NCI-H82 treated with DMSO at 0.1 percent for 48 hours (cell line): ENCODE results near the gene ZC3H7B.

Experiments
- DNase-seq: peaks from one replicate; lab custom pipeline; 2025; ENCODE audit not compliant: unreplicated experiment; lab: John Stamatoyannopoulos, UW

ZC3H7B gene

DNA sequence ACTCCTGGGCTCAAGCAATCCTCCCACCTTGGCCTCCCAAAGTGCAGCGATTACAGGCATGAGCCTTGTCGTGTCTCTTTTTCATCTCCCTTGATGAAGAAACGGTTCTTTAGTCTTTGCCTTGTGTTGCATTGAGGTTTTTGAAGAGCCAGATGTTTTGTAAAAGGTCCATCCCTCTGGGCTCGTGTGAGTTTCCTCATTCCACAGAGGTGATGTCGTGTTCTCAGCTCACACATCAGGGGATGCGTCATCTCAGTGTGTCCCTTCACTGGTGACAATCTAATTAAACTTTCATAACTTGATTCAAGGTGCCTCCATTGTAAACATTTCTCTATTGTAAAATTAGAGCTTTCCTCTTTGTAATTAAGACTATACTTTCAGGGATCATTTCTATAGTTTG is 50.7 kb downstream of the ZC3H7B start:
- DNase-seq: no peak

DNA sequence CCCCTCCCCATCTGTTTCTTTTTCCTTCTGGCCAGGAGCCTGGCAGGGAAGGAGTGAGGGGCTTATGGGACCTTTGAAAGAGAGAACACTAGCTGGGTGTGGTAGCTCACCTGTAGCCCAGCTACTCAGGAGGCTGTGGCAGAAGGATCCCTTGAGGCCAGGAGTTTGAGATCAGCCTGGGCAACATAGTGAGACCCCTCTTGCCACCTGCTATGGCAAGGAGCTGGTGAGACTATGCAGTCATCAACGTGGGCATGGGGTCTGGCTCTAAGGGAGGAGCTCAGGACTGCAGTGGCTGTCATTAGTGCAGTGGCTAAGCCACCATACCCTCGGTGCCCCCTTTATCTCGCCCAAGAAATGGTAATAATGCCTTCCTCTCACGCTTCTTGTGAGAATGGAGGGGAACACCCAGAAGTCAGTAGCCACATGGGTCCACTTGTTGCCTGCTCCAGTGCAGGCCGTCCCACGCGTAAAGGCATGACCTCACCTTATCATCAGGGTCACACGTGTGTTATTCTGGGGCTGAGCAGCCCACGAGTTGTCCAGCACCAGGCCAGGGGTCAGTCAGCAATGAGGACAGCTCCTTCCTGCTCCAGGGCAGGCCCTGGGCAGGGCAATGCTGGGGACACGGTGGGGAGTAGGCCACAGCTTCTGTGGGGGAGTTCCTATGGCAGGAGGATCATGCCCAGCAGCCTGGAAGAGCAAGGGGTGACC is 52.7 kb downstream of the ZC3H7B start:
- no peak for DNase-seq

DNA sequence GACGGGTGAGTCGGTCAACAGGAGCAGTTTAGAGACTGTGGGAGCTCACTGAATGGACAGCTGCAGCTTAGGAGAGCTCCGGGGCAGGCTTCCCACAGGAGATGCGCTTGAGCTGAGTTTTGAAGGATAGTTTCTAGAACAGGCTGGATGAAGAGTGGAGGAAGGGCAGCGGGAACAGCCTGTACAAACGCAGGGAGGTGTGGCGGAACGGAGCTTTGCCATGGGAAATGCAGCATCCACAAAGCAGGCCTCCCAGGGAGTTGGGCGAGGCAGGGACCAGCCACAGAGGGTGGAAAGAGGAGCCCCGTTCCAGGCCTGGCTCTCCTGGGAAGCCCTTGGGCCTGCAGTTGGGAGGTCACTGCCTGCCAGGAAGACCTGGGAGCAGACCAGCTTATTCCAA is 53.7 kb downstream of the ZC3H7B start:
- no peak for DNase-seq

DNA sequence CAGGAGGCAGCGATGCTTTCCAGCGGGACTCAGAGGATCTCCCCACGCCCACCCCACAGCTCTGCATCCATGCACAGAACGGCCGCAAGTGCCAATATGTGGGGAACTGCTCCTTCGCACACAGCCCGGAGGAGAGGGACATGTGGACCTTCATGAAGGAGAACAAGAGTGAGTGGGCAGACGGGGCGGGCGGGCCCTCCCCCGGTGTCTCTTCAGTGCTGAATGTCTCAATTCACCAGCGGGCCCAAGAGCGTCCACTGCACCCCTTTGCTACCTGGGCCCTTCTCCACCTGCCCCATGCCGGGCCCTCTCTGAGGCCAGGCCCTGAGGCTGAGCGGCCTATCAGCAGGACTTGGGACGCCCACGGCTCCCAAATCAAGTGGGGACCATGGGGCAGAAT is 54.6 kb downstream of the ZC3H7B start:
- no peak for DNase-seq

DNA sequence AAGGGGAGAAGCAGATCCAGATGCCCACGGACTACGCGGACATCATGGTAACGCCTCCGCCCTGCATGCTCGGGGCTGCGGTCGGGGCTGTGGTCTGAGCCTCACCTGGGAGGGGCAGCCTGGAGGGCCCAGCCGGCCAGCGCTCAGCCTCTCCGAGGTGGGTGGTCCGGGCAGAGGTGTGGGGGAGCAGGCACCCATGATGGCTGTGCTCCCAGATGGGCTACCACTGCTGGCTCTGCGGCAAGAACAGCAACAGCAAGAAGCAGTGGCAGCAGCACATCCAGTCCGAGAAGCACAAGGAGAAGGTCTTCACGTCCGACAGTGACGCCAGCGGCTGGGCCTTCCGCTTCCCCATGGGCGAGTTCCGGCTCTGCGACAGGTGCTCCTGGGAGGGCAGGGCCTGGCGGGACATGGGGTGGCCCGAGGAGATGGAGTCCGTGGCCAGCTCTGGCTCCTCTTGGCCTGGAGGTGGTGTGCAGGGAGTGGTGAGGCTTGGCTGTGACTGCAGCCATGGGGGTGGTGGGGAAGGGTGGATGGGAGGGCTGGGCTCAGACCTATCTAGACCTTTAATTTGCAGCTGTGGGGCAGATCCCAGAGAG is 55.2 kb downstream of the ZC3H7B start:
- no peak for DNase-seq

DNA sequence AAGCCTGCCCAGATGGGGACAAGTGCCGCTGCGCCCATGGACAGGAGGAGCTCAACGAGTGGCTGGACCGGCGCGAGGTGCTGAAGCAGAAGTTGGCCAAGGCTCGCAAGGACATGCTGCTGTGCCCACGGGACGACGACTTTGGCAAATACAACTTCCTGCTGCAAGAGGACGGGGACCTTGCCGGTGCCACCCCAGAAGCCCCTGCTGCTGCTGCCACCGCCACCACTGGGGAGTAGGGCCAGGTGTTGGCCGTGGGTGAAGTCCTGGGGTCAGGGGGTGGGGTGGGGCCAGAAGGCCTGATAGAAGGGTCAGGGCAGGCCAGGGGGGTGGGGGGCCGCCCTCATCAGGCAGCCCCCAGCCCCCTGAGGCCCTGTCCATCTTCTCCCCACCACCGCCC is 55.9 kb downstream of the ZC3H7B start:
- no peak for DNase-seq

DNA sequence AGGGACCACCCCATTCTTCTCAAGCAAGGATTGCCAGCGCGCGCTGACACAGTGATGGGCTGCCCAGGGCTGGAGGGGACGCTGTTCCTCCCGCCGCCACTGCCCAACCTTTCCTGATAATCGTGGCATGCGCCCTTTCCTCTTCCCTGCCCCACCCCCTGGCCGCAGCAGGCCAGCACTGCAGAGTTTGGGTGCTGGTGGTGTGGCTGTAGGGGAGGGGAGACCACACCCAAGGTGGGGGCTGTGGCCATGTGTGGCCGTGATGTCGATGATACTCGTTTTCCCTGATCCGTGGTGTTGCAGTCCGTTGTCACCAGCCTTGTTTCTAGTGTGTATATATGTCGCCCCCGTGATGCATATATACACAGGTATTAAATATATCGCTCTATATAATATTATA is 57.6 kb downstream of the ZC3H7B start:
- DNase-seq: no peak

DNA sequence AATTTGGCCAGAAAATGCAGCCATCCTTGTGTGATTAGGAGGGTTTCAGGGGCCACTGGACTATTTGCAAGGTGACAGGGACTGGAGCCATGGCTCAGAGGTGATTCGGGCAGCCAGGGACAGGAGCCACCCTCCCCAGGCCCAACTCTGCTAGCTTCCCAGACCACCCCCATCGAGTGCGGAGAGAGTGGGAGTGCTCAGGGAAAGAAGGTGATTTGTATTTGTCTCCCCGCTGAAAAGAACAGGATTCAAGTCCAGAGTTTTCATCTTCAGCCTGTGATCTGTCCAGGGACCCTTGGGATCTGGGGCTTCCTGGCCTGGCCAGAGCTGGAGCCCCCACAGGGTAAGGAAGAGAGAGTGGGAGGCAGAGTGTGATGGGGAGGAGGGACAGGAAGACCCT is 58.1 kb downstream of the ZC3H7B start:
- DNase-seq: no peak

DNA sequence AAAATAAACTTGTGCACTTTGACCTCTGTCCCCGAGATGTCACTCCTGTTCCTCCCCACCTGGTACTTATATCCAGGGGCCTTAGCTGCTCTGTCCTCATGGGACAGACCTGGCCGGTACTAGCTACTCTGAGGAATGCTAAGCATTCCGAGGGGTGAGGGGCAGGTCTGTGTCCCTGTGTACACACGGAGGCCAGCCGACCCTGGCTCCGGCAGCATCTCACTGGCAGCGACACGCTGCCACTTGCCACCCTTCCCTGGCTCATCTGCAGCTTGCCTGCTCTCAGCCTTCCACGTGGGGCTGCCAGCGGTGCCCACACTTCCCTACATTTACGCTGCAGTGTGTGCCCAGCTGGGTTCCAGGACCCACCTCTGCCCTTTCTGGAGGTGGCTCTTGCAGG is 58.8 kb downstream of the ZC3H7B start:
- DNase-seq: no peak

DNA sequence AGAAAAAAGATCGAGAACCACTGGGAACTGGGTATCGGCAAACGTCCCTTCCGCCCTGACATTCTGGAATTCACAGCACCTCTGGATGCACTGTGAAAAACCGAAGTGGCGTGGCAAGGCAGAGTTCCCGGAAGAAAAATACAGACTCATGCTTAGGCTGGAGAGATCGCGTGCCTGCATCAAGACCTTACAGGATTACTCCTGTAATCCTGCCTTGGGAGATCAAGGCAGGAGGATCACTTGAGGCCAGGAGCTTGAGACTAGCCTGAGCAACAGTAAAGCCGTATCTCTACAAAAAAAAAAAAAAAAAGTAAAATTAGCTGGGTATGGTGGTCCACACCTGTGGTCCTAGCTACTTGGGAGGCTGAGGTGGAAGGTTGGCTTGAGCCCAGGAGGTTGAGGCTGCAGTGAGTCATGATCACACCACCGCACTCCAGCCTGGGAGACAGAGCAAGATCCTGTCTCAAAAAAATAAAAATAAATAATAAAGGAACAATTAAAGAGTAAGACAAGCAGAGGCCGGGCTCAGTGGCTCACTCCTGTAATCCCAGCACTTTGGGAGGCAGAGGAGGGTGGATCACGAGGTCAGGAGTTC is 60.5 kb downstream of the ZC3H7B start:
- DNase-seq: peak; percentile 34

DNA sequence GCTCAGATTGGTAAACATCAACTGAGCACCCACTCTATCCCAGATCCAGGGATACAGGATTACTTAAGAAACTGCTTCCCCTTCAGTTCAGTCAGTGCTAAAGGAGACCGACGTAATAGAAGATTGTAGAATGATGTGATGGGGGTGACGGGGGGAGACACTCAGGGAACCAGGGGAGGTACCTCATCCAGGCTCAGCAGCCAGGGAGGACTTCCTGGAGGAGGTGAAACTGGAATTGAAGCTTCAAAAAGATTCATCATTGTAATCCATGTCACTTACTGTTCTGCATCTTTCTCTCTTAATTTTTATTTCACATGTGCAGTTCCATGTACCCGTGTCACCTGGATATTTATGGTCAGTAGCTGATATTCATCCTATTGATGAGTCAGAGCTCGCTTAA is 61.3 kb downstream of the ZC3H7B start:
- no peak for DNase-seq

DNA sequence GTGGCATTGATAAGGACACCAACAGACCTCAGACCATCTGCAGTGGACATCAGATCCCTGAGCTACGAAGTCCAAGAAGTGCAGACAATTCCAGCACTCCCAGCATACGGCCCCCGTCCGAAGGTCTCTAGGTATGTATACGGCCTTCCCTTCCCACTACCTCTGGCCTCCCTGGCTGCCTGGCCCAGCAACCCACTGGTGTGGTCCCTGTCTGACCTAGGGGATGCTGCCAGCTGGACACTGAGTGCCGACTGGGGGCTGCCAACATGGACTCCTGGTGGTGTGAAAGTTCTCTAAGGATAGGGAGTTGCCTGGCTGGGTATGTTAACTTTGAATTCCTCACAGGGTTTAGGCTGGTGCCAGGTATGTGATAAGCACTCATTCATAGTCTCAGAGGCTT is 62.9 kb downstream of the ZC3H7B start:
- no peak for DNase-seq

DNA sequence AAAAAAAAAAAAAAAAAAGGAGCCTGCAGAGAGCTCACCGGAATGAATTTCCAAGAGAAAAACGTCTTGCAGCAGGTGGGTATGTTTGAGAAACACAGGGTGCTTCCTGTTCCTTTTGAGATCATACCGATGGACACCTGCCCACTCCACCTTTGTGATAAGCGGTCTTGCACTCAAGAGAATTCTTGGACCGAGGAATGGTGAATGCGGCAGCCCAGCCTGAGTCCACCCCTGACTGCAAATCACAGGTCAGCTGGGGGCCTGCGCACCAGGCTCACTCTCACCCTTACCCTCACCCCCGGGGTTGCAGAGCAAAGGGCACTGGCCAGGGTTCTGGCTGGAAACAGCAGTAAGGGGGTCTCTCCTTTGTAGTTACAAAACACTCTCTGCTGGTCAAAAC is 63.6 kb downstream of the ZC3H7B start:
- no peak for DNase-seq

DNA sequence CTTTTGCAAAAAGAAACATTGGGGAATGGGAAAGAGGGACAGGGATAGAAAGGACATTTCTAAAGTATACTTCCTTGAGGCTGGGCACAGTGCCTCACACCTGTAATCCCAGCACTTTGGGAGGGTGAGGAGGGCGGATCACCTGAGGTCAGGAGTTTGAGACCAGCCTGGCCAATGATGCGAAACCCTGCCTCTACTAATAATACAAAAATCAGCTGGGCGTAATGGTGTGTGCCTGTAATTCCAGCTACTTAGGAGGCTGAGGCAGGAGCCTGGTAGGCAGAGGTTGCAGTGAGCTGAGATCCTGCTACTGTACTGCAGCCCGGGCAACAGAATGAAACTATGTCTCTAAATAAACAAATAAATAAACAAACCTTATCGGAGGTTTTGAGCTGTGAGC is 64.1 kb downstream of the ZC3H7B start:
- no peak for DNase-seq

DNA sequence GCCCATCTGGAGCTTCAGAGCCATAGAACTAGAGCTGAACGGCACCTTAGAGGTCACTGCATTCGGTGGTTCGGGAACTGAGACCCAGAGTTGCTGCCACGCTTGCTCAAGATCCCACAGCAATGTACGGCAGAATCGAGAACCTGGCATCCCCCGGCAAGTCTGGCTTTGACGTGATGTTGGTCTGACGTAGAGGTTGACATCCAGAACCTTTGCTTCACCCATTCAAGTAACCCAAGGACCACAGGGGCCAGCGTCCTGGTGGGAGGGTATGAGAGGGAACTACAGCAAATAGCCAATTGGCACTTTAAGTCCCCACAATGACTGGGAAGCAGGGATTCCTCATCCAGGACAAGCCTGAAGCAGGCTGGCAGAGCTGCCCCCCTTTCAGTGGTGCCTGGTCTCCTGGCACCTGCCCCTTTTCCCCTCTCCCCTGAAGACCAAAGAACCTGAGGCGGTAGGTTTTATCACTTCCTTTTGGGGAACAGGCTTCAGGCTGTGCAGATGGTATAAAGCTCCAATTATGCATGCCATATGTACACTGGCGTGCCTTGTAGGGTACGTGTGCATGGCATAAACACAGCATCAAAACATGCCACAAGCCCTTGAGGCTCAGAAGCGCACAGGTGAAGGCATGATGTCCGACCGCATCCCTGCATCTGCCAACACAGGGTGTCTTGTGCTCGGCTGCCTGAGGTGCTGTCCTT is 65.2 kb downstream of the ZC3H7B start:
- no peak for DNase-seq

DNA sequence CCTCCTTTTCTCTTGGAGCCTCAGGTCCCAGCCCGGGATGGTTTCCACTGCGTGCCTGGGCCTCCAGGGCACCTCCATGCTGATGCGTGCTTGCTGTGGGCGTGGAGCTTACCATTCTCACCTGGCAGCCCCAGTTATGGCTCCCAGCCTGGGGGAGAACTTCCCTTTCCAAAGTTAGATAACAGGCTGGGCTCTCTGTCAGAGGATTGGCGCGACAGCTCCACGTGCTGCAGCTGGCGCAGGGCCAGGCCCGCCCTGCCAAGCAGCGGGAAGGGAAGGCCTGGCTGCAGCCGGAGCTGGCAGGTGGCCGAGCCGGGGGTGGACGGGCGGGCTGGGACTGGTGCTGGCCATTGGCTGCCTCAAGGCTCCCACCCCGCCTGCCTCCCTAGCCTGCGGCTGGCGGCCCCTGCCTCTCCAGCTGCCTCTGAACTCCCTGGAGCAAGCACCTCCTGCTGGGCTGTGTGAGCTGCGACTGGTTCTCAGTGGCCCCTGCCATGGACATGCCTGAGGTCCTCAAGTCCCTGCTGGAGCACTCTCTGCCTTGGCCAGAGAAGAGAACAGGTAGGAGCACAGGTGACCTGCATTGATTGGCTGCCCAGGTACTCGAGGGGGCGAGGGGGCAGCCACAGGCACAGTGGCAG is 65.8 kb downstream of the ZC3H7B start:
- DNase-seq: peak; percentile 72

DNA sequence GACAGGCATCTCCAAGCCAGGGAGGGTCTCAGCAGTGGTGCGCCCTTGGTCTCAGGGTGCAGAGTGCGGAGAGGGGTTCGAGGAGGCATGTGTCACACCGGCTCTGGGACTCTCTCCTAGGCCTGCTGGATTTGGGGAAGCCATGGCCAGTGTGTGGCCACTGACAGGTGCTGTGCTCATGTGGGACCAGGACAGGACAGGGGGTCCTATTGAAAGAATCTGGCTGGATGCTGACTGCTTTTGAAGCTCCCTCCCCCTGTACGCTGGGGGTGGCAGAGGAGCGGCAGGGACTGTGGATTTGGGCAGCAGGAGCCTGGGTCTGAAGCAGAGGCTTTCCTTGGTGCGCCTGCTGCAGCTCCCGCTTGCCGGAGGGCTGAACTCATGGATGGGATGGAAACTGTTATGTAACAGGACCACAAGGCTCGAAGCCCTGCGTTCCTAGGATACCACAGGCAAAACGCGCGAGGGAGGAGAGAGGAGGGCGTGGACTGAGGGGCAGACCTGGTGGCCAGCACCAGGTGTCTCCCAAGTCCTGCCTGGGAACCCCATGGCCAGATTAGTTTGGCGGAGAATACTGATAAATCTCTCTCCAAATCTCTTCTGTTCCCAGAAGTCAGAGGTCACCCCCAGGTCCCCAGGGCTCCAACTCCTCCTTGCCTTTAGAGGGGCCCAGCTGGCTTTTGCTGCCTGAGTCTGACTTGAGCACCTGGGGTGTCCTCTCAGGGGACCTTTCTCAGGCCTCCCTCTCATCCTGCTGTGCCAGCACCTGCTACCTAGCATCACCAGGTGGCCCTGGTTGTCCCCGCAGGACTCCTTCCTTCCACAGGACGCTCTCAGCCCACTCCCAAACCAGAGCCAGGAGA is 66.6 kb downstream of the ZC3H7B start:
- no peak for DNase-seq

DNA sequence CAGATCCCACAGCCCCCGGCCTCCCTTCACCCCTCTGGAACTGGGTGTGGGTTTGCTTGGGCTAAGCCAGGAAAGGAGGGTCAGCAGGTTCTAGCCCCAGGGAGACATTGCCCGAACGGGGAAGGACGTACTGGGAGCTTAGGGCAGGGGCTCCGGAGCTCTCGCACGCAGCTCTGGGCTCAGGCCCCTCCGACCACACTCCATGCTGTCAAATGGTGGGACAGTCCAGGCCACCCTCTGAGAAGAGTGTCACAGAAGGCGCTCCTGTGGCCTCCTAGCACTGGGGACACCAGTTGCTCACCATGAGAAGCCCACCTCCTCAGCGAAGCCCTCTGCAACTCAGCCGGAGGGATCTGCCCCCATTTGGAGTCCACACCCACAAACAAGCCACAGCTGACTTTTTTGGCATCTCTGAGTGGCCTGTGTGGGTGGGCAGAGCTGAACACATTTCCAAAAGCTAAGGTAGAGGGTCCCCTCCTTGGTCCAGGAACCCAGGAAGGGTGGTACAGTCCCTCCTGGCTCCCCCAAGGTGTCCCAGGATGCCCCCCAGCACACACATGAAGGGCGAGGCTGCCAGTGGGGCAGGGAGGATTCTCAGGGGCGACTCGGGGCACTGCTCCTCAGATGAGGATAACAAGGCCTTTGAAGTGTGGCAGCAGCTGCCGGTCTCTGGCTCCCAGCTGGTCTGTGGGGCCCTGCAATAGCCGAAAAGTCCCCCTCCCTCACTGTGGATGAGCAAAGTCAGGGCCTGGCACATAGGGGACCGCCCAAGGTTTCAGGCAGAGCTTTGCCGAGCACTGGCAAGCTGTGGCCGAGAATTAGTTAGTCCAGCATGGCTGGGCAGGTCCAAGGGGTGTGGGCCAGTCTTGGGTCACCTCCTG is 67.5 kb downstream of the ZC3H7B start:
- DNase-seq: no peak

DNA sequence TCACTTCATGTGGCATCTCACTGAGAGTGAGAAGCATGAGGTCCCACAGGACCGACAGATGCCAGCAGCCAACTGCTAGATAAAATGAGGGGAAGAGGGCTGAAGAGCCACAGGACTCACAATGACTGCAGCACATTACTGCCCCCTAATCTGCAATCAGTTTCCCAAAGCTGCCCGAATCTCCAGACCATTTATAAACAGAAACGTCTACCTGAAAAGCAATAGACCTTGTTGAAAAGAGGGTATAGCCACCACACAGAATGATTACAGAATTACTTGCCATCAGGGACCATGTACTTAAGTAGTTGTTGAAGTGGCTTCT is 68.1 kb downstream of the ZC3H7B start:
- no peak for DNase-seq

DNA sequence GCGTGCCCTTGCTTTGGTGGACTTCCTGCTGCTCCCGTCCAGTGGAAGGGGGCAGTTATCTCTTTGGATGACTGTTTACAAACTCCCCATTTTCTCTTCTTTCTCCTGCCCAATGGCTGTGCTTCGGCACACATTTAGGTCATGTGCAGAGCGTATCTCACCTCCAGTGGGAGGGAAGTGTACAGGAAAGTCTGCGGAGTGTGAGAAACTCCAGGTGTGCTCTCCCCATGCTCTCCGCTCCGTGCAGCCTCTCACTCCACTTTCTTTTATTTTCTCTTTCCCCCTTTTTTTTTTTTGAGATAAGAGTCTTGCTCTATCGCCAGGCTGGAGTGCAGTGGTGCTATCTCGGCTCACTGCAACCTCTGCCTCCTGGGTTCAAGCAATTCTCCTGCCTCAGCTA is 68.5 kb downstream of the ZC3H7B start:
- DNase-seq: no peak
